Suprapubic skin (tissue), 4 donors: Measurements from ENCODE around the gene C12orf54. TPM values are rescaled to one million over a fixed set of nuclear protein-coding genes. Genes with fewer than 3 reads are reported as not detected.
"Not testable (repeated sequence)": the region's sequence is repeated elsewhere in the genome, so short reads cannot be mapped to it uniquely, and the experiment has no call there.

Source experiments
- DNase-seq, 2 donors: peaks; one replicate each; pipeline ENCODE4 v3.0.0-alpha.2; 2019; ENCODE audit warnings: low spot score in 2 of 2
- H3K27ac ChIP-seq: fragments of 200-600 bp; sonication (generic); one replicate; pipeline ENCODE4 v1.5.1; 2019
- H3K27me3 ChIP-seq: fragments of 200-600 bp; sonication (generic); one replicate; pipeline ENCODE4 v1.5.1; 2019
- H3K36me3 ChIP-seq: fragments of 200-600 bp; sonication (generic); one replicate; pipeline ENCODE4 v1.5.1; 2019
- H3K4me1 ChIP-seq: fragments of 200-600 bp; sonication (generic); one replicate; pipeline ENCODE4 v1.5.1; 2019
- H3K4me3 ChIP-seq: fragments of 200-600 bp; sonication (generic); one replicate; pipeline ENCODE4 v1.5.1; 2019; ENCODE audit warnings: mild to moderate bottlenecking
- H3K9me3 ChIP-seq: fragments of 200-600 bp; sonication (generic); one replicate; pipeline ENCODE4 v1.5.1; 2019
- EP300 ChIP-seq: sonication (generic); formaldehyde crosslinking; IDR thresholded peaks from one replicate; pipeline ENCODE4 v1.6.1; 2017; ENCODE audit warnings: antibody characterized with exemption
- POLR2A ChIP-seq, 2 donors: fragments of 450-650 bp; IDR thresholded peaks; one replicate each; pipeline ENCODE4 v1.6.1; 2017; ENCODE audit warnings: antibody characterized with exemption in 2 of 2, mild to moderate bottlenecking in 2 of 2, moderate library complexity in 2 of 2
- POLR2AphosphoS5 ChIP-seq, 3 donors: sonication (generic); formaldehyde crosslinking; IDR thresholded peaks; one replicate each; pipeline ENCODE4 v1.6.1; 2017; ENCODE audit warnings: antibody characterized with exemption in 3 of 3
- WGBS: methylation state at CpG from one replicate; pipeline ENCODE4 v1.1.5; 2018; 5-methylcytosine and 5-hydroxymethylcytosine counted together
- total RNA-seq, 4 donors: library from RNA; depleted of rRNA; stranded (reverse); fragments of >200 nt; gene quantifications; one replicate each; pipeline ENCODE4 v1.1.0, GENCODE V29; 2016
- TF ChIP-seq, protein P1 (sequence below), 2 donors: fragments of 200-600 bp in 1 of 2; fragments of 450-650 bp in 1 of 2; sonication (generic) in 1 of 2; IDR thresholded peaks; one replicate each; pipeline ENCODE4 v1.5.1; 2016 to 2019; ENCODE audit warnings: antibody characterized with exemption in 2 of 2, mild to moderate bottlenecking in 1 of 2, moderate library complexity in 1 of 2

The C12orf54 gene
- total RNA-seq, 4 donors from 2014 or later, result not detected

DNA sequence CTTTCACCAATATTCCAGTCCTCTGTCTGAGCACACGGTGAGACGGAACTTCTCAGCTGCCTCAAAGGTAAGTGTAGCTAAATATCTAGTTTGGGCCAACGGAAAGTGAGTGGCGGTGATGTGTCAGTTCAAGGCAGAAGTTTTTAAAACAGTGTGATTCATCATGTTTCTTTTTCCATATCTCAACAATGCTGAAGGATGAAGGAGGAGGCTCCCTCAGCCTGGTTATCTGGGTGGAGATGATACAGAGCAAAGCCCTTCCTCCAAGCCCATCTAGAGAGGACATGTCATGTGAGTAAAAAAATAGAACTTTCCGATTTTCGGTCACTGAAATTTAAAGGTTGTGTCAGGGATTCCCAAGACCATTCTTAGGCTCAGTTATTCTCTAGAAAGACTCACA is 23.0 kb upstream of the C12orf54 start:
- TF ChIP-seq, protein P1, sequence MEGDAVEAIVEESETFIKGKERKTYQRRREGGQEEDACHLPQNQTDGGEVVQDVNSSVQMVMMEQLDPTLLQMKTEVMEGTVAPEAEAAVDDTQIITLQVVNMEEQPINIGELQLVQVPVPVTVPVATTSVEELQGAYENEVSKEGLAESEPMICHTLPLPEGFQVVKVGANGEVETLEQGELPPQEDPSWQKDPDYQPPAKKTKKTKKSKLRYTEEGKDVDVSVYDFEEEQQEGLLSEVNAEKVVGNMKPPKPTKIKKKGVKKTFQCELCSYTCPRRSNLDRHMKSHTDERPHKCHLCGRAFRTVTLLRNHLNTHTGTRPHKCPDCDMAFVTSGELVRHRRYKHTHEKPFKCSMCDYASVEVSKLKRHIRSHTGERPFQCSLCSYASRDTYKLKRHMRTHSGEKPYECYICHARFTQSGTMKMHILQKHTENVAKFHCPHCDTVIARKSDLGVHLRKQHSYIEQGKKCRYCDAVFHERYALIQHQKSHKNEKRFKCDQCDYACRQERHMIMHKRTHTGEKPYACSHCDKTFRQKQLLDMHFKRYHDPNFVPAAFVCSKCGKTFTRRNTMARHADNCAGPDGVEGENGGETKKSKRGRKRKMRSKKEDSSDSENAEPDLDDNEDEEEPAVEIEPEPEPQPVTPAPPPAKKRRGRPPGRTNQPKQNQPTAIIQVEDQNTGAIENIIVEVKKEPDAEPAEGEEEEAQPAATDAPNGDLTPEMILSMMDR (IDR thresholded peaks at IDR 0.05), result no peak
- TF ChIP-seq POLR2AphosphoS5 (IDR thresholded peaks at IDR 0.05), result no peak
- TF ChIP-seq EP300, result no peak
- TF ChIP-seq POLR2A (IDR thresholded peaks at IDR 0.05), result no peak
- no peaks in the 10 kb centered on the region for H3K36me3 ChIP-seq
- H3K27me3 ChIP-seq, result no peaks in the 10 kb centered on the region
- H3K9me3 ChIP-seq, result no peaks in the 10 kb centered on the region
- WGBS, result 86% methylated on average over 6 of the region's 6 CpGs
- no peaks in the 10 kb centered on the region for H3K4me1 ChIP-seq
- DNase-seq, result no peak
- H3K4me3 ChIP-seq, result no peak overlapping the region
- H3K27ac ChIP-seq, result no peak overlapping the region

DNA sequence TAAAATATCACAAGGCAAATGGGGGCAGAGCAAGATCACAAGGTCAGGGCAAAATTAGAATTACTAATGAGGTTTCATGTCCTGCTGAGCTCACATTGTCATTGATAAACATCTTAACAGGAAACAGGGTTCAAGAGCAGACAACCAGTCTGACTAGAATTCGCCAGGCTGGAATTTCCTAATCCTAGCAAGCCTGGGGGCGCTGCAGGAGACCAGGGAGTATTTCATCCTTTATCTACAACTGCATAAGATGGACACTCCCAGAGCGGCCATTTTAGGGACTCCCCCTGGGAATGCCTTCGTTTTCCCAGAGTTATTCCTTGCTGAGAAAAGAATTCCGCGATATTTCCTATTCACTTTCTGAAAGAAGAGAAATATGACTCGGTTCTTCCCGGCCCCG is 13.3 kb upstream of the C12orf54 start:
- WGBS, result 73% methylated on average over 9 of the region's 9 CpGs

DNA sequence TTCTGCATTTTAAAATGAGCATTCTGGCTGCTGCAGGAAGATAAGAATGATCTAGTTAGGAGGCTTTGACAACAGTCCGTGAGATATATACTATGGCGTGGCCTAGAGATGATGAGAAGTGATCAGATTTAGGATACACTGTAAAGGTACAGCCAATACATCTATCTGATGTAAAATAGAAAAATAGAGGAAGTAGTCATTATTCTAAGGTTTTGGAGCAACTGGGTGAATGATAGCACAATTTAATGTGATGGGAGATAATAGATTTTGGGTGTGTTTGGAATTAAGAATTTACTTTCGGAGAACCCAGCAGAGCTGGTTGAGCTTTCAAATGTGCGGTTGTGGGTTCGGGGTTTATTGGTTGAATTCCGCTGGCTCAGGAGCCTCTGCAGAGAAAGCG is 10.0 kb upstream of the C12orf54 start, which contains the start of gene ANP32D:
TSS of gene ANP32D (plus strand) at position 301 of the 400 bp plus-strand sequence. CDS start 106 bp downstream, outside the sequence.
- Histone ChIP-seq H3K4me3 (no peak within 1 kb of the TSS), H3K9me3 (peaks cover 8% of the 10 kb centered on the region), H3K4me1 (no peaks in the 10 kb centered on the region), H3K27me3 (no peaks in the 10 kb centered on the region), H3K27ac (no peak within 1 kb of the TSS), H3K36me3 (no peaks in the 10 kb centered on the region)
- WGBS, result 92% methylated on average over 7 of the region's 7 CpGs
- no peak for TF ChIP-seq POLR2A (IDR thresholded peaks at IDR 0.05)
- no peak for TF ChIP-seq POLR2AphosphoS5 (IDR thresholded peaks at IDR 0.05)
- no peak for TF ChIP-seq EP300
- TF ChIP-seq, protein P1 (IDR thresholded peaks at IDR 0.05), result no peak
- no peak for DNase-seq

More for the DNA sequence above, 13.3 kb upstream of the C12orf54 start:
- not testable (repeated sequence) for H3K36me3 ChIP-seq, H3K27me3 ChIP-seq, H3K27ac ChIP-seq, H3K4me3 ChIP-seq, H3K4me1 ChIP-seq, H3K9me3 ChIP-seq, DNase-seq

- Histone ChIP-seq H3K27ac (no peak overlapping the region), H3K9me3 (peaks cover 8% of the 10 kb centered on the region), H3K4me1 (no peaks in the 10 kb centered on the region), H3K4me3 (no peak overlapping the region), H3K27me3 (no peaks in the 10 kb centered on the region), H3K36me3 (no peaks in the 10 kb centered on the region)
- TF ChIP-seq POLR2AphosphoS5 (IDR thresholded peaks at IDR 0.05), result no peak
- TF ChIP-seq EP300, result no peak
- no peak for TF ChIP-seq POLR2A (IDR thresholded peaks at IDR 0.05)
- TF ChIP-seq, protein P1 (IDR thresholded peaks at IDR 0.05), result no peak
- no peak for DNase-seq
- WGBS, result 76% methylated on average over 9 of the region's 9 CpGs
These were observed 9.2 kb upstream of the C12orf54 start for GRCh38 chr12:48473061-48473460.

- not testable (repeated sequence) for H3K36me3 ChIP-seq, H3K27me3 ChIP-seq, H3K4me3 ChIP-seq, H3K9me3 ChIP-seq, H3K4me1 ChIP-seq, H3K27ac ChIP-seq, DNase-seq
- WGBS, result 84% methylated on average over 11 of the region's 11 CpGs
These were observed 7.8 kb upstream of the C12orf54 start for GRCh38 chr12:48474497-48474896.

DNA sequence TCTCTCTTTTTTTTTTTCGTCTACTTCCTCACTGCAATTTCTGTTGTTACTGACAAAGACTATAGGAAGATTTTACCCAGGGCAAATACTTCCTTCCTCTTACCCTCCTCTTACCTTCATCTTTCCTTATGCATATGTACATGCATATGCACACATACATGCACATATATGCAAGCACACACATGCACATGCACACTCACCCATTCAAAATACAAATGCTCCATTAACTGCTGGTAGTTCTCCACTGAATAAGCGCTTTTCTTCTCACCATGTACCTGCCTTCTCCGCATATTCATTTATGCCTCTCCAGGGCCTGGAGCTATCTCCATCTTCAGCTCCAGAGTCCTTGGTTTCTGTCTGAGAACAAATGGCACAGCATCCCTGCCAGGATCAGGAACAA is 632 bp downstream of the C12orf54 start:
- WGBS, result 74% methylated on average over 3 of the region's 3 CpGs
- Histone ChIP-seq H3K9me3 (no peaks in the 10 kb centered on the region), H3K27ac (no peak overlapping the region), H3K4me1 (no peaks in the 10 kb centered on the region), H3K36me3 (no peaks in the 10 kb centered on the region), H3K27me3 (no peaks in the 10 kb centered on the region), H3K4me3 (no peak overlapping the region)
- DNase-seq, result no peak
- TF ChIP-seq POLR2AphosphoS5 (IDR thresholded peaks at IDR 0.05), result no peak
- TF ChIP-seq EP300, result no peak
- TF ChIP-seq, protein P1 (IDR thresholded peaks at IDR 0.05), result no peak
